Smooth muscle cell (in vitro differentiated cells): ENCODE results near the gene INSM1. TPM values are rescaled to one million over a fixed set of nuclear protein-coding genes. Genes with fewer than 3 reads are reported as not detected.

Experiments used
- DNase-seq: peaks from one replicate; lab custom pipeline; 2025; ENCODE audit not compliant: unreplicated experiment; lab: John Stamatoyannopoulos, UW
- H2AFZ ChIP-seq: fragments of 200-600 bp; sonication (generic); 2 replicates; pipeline ENCODE4 v1.6.0; 2016; ENCODE audit warnings: antibody characterized with exemption, low read depth, mild to moderate bottlenecking
- H3F3A ChIP-seq: fragments of 200-600 bp; sonication (generic); 2 replicates; pipeline ENCODE4 v1.6.0; 2017; ENCODE audit warnings: antibody characterized with exemption, low read depth
- H3K27ac ChIP-seq: fragments of 200-600 bp; sonication (generic); 2 replicates; pipeline ENCODE4 v1.5.1; 2016; ENCODE audit warnings: low read depth, mild to moderate bottlenecking
- H3K27me3 ChIP-seq: fragments of 200-600 bp; sonication (generic); 2 replicates; pipeline ENCODE4 v1.6.1; 2016; ENCODE audit warnings: low read depth, mild to moderate bottlenecking
- H3K36me3 ChIP-seq: fragments of 200-600 bp; sonication (generic); 2 replicates; pipeline ENCODE4 v1.5.1; 2016; ENCODE audit warnings: low read depth
- H3K4me1 ChIP-seq: fragments of 200-600 bp; sonication (generic); 2 replicates; pipeline ENCODE4 v1.5.1; 2016; ENCODE audit warnings: low read depth
- H3K4me2 ChIP-seq: fragments of 200-600 bp; sonication (generic); 2 replicates; pipeline ENCODE4 v1.6.0; 2016; ENCODE audit warnings: mild to moderate bottlenecking
- H3K4me3 ChIP-seq: fragments of 200-600 bp; sonication (generic); 2 replicates; pipeline ENCODE4 v1.5.1; 2016; ENCODE audit warnings: mild to moderate bottlenecking
- H3K79me2 ChIP-seq: fragments of 200-600 bp; sonication (generic); 2 replicates; pipeline ENCODE4 v1.6.0; 2016; ENCODE audit warnings: low read depth, mild to moderate bottlenecking
- H3K9ac ChIP-seq: fragments of 200-600 bp; sonication (generic); 2 replicates; pipeline ENCODE4 v1.6.0; 2016; ENCODE audit warnings: low read depth
- H3K9me3 ChIP-seq: fragments of 200-600 bp; sonication (generic); replicated peaks from 2 replicates; pipeline ENCODE4 v1.5.1; 2016; ENCODE audit warnings: low read depth
- H4K20me1 ChIP-seq: fragments of 200-600 bp; sonication (generic); 2 replicates; pipeline ENCODE4 v1.6.0; 2016; ENCODE audit warnings: low read depth
- CTCF ChIP-seq: fragments of 200-600 bp; sonication (generic); IDR thresholded peaks from 2 replicates; pipeline ENCODE4 v1.5.1; 2017; ENCODE audit warnings: borderline replicate concordance, mild to moderate bottlenecking, antibody characterized with exemption; ENCODE audit not compliant: insufficient read depth, poor library complexity, severe bottlenecking
- WGBS: methylation state at CpG from one replicate; pipeline ENCODE4 v1.1.7; 2016; ENCODE audit warnings: low lambda C conversion rate; 5-methylcytosine and 5-hydroxymethylcytosine counted together
- polyA plus RNA-seq: library from polyadenylated mRNA; unstranded; fragments of >200 nt; fragmentation: Nextera tagmentation; extraction: Ambion mirVana; gene quantifications from 2 replicates; pipeline ENCODE4 v1.2.1, GENCODE V29; 2016
- total RNA-seq: library from RNA; depleted of rRNA; stranded (reverse); fragments of >200 nt; gene quantifications from 2 replicates; pipeline ENCODE4 v1.2.3, GENCODE V29; 2014

Gene INSM1
- total and polyA plus RNA-seq, 2 experiments from 2014 or later = not detected

- no peak overlapping the region for H3K27ac ChIP-seq
- no peaks in the 10 kb centered on the region for H4K20me1 ChIP-seq
- H3F3A ChIP-seq = no peaks in the 10 kb centered on the region
- no peak overlapping the region for H3K4me3 ChIP-seq
- H3K27me3 ChIP-seq = no peaks in the 10 kb centered on the region
- no peak for DNase-seq
- H3K9ac ChIP-seq = no peak overlapping the region
- no peaks in the 10 kb centered on the region for H3K36me3 ChIP-seq
- no peak overlapping the region for H2AFZ ChIP-seq
- H3K4me1 ChIP-seq = no peaks in the 10 kb centered on the region
- no peak for TF ChIP-seq CTCF
- no peak overlapping the region for H3K4me2 ChIP-seq
- H3K9me3 ChIP-seq = no peaks in the 10 kb centered on the region
- 90% methylated on average over 1 of the region's 1 CpG for WGBS
- H3K79me2 ChIP-seq = no peaks in the 10 kb centered on the region
These were observed 46.0 kb upstream of the INSM1 start for GRCh38 chr20:20321917-20322316.

GRCh38 chr20:20322912-20323311 is 45.0 kb upstream of the INSM1 start:
- H2AFZ ChIP-seq = no peak overlapping the region
- no peaks in the 10 kb centered on the region for H4K20me1 ChIP-seq
- H3K4me3 ChIP-seq = no peak overlapping the region
- no peaks in the 10 kb centered on the region for H3F3A ChIP-seq
- no peaks in the 10 kb centered on the region for H3K4me1 ChIP-seq
- DNase-seq = no peak
- H3K9ac ChIP-seq = no peak overlapping the region
- no peaks in the 10 kb centered on the region for H3K36me3 ChIP-seq
- no peak overlapping the region for H3K27ac ChIP-seq
- TF ChIP-seq CTCF = no peak
- 85% methylated on average over 6 of the region's 6 CpGs for WGBS
- no peaks in the 10 kb centered on the region for H3K9me3 ChIP-seq
- no peaks in the 10 kb centered on the region for H3K79me2 ChIP-seq
- H3K27me3 ChIP-seq = no peaks in the 10 kb centered on the region
- H3K4me2 ChIP-seq = no peak overlapping the region

- Histone ChIP-seq H3K79me2 (no peaks in the 10 kb centered on the region), H4K20me1 (no peaks in the 10 kb centered on the region), H3K27me3 (peaks cover 4% of the 10 kb centered on the region), H3K9me3 (no peaks in the 10 kb centered on the region), H3K27ac (no peak overlapping the region), H3F3A (no peaks in the 10 kb centered on the region), H3K4me2 (no peak overlapping the region), H3K4me1 (no peaks in the 10 kb centered on the region), H2AFZ (no peak overlapping the region), H3K4me3 (no peak overlapping the region), H3K9ac (no peak overlapping the region), H3K36me3 (no peaks in the 10 kb centered on the region)
- 81% methylated on average over 6 of the region's 6 CpGs for WGBS
- TF ChIP-seq CTCF = no peak
- no peak for DNase-seq
These were observed 40.2 kb upstream of the INSM1 start for GRCh38 chr20:20327746-20328145.

DNA sequence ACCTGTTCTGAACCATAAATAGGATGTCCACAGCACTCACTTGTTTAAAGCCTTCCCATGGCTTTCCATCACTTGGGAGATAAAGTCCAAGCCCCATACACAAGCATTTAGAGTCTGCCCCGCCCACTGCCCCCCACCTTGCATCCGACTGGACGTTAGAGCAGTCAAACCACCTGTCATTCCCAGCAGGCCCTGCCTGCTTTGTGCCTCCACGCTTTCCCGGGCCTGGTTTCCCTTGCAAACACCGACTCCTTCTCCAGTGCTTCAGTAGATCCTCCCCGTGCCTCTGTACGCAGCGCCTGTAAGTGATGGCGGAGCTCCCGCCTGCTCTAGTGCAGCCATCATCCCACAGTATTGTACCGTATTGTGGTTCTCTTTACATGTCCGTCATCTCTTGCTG is 38.3 kb upstream of the INSM1 start:
- WGBS = 91% methylated on average over 13 of the region's 13 CpGs
- no peaks in the 10 kb centered on the region for H3K4me1 ChIP-seq
- DNase-seq = no peak
- no peak for TF ChIP-seq CTCF
- H3K36me3 ChIP-seq = no peaks in the 10 kb centered on the region
- H3K4me2 ChIP-seq = no peak overlapping the region
- no peaks in the 10 kb centered on the region for H3F3A ChIP-seq
- no peaks in the 10 kb centered on the region for H4K20me1 ChIP-seq
- no peak overlapping the region for H3K4me3 ChIP-seq
- no peaks in the 10 kb centered on the region for H3K9me3 ChIP-seq
- no peaks in the 10 kb centered on the region for H3K79me2 ChIP-seq
- H3K9ac ChIP-seq = no peak overlapping the region
- H3K27me3 ChIP-seq = peaks cover 4% of the 10 kb centered on the region
- H2AFZ ChIP-seq = no peak overlapping the region
- no peak overlapping the region for H3K27ac ChIP-seq
